22Rv1 (cell line): ENCODE results near the gene PPFIBP2.

Source experiments
- H3K27ac ChIP-seq: fragments of 450-650 bp; 2 replicates; pipeline ENCODE4 v1.5.1; 2017
- CTCF ChIP-seq: fragments of 450-650 bp; IDR thresholded peaks from 2 replicates; pipeline ENCODE4 v1.5.1; 2017; ENCODE audit warnings: mild to moderate bottlenecking
- ZFX ChIP-seq: fragments of 450-650 bp; IDR thresholded peaks from 2 replicates; pipeline ENCODE4 v1.6.1; 2017; ENCODE audit warnings: antibody characterized with exemption, borderline replicate concordance

The PPFIBP2 gene

GRCh38 chr11:7595016-7595866, 81.4 kb downstream of the PPFIBP2 start:
- no peak for TF ChIP-seq CTCF
- no peak for TF ChIP-seq ZFX
- H3K27ac ChIP-seq: no peak overlapping the region

- no peak overlapping the region for H3K27ac ChIP-seq
- TF ChIP-seq ZFX: no peak
- no peak for TF ChIP-seq CTCF
Measured at GRCh38 chr11:7595951-7596350, 82.2 kb downstream of the PPFIBP2 start.

DNA sequence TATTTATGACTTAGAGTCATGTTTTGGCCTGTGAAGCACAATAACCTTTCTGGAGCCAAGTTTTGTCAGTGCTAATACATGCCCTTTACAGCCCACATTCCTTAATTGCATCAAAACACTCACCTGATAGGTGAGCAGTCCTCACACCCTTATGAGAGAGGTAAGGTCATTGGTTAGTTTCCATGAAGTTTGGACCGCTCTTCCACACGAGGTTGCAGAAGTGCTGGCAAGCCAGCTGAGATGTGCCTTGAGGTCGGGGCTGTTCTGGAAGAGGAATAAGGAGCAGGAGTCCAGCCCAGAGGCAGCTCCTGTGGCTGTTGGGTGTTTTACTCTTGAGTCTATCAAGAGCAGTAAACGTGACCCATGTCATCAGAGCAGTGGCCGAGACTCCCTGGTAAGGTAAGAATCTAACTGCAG, 83.2 kb downstream of the PPFIBP2 start:
- peak overlapping the region; percentile 87 for H3K27ac ChIP-seq
- TF ChIP-seq CTCF: no peak
- no peak for TF ChIP-seq ZFX

GRCh38 chr11:7597620-7598019, 83.8 kb downstream of the PPFIBP2 start:
- TF ChIP-seq CTCF: no peak
- peak overlapping the region; percentile 87 for H3K27ac ChIP-seq

- no peak for TF ChIP-seq ZFX
- TF ChIP-seq CTCF: no peak
- H3K27ac ChIP-seq: peak overlapping the region; percentile 87
Measured at GRCh38 chr11:7599209-7599608, 85.4 kb downstream of the PPFIBP2 start.

- H3K27ac ChIP-seq: peak overlapping the region; percentile 87
Measured at GRCh38 chr11:7600205-7600775, 86.5 kb downstream of the PPFIBP2 start.

More at GRCh38 chr11:7600205-7600775, 86.5 kb downstream of the PPFIBP2 start:
- TF ChIP-seq CTCF: no peak
- no peak for TF ChIP-seq ZFX
